Germinal center (tissue), 1 donor: ENCODE results near the gene ARCN1.

Experiments used
- DNase-seq: peaks from one replicate; pipeline ENCODE4 v3.0.0; 2012; ENCODE audit warnings: mixed read lengths, low spot score

The ARCN1 gene

DNA sequence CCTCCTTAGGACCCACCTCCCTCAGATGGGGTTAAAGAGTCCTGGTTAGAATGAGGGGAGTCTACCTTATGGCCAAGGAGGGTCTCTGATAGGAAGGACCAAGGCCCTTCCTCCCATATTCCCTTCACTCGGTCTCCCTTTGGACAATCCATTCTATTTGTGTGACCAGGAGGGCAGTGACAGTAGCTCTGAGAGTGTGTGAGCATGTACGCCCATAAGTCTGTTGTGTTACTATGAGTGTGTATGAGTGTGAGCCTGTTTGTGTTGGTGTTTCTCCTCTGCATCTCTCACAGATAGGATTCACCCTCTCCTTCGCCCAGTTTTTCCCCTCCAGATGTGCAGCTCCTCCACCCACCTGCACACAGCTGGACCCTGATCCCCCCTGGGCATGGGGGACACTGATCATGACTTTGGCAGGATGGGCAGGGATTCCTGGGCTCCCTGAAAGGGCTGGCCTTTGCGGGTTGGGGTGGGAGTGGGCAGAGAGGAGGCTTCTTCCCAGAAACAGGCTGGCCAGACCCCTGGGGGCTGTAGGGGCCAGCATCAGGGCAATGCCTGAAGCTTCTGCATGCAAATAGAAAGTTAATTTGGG, 49.7 kb downstream of the ARCN1 start:
- no peak for DNase-seq

DNA sequence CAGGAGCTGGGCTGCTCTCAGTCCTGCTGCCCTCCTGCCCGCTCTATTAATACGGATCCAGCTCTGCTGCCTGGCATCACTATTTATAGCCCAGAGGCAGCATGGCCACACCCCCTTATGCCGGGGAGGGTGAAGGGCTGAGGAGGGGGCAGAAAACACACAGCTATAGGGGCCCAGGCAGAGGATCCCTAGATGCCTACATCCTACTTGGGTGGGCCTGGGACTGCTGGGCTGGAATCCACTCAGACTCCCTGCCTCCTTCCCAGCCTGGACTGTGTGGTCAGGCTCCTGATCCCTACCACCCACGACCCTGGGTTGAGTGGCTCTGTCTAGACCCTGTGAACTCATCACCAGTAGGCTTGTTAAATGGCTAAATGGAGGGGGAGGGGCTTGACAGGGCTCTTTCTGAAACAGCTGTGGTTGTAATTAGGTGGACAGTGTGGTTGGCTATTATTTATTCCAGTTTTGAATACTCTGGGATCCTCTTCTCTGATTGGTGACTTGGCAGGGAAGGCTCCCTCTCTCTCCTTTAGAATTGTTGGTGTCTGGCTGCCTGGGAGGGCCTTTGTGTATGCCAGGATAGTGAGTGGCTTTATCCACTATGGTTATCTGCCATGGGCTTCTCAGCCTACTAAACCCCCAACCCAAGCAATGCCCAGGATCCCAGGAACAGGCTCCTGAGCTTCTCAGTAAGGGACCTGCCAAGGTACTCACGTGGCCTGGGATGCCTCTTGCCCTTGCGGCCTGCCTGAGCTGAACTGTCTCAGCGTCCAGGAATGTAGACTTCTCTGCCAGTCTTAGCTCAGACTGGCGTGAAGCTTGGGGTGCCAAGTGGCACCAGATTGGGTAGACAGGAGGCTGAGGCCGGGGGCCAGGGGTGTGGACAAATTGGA, 50.4 kb downstream of the ARCN1 start:
- no peak for DNase-seq

DNA sequence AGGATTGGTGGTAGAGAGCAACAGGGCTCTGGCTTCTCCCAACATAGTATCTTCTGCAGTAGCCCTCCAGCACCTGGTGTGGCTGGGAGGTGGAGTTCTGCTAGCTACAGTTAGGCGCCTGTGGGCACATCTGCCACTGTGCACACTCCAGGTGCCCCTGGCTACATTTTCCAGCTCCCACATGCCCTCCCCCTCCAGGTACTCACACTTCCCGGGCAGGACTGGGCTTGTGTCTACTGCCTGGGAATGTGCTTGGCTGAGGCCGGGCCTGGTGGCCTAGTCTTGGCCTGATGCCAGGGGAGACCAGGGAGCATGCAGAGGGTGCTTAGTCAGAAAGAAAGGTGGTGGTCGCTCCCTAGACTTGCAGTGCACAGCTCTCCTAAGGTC, 51.1 kb downstream of the ARCN1 start:
- no peak for DNase-seq

DNA sequence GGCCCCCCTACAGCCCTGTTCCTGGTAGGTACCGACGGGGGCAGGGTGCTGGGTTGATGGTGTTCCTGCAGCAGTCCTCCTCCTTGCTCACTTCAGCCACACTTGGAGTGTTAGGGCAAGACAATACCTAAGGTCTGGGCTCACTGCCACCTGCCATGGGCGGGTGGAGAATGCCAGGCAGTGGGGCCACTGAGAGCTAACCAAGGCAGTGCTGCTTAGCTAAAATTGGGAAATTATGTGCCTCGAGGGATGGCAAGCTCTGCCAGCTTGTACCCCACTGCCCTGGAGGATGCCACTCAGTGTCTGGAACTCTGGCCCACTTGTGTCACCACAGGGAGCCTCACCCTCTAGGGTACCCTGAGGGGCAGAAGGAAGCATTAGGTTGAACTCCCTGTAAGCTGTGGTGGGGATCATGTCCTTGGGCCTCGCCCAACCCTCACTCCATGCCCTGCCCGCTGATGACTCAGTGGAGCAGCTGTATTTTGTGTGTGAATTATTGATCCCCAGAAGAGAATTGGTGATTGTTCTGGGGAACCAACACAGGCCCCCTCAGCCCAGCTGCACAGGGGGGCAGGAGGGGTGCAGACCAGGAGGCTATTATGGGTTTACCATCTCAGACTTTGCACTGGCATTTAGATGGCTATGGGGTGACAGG, 53.0 kb downstream of the ARCN1 start:
- DNase-seq = no peak

DNA sequence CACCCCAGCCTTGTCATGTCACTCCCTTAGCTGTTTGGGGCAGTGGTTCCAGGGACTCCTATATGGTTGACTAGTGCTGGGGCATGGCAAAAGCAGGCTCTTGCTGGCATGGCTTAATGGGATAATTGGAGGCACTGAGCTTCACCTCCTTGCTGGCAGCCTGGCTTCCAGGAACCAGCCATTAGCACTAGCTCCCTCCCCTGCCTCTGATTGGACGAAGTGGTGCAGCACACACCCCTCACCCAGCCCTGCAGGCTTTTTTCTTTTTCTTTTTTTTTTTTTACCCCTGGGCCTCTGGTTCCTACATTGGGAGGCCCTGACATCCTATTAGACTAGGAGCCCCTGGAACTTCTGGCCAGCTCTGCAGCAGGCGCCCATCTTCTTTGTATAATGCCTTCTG, 53.8 kb downstream of the ARCN1 start:
- DNase-seq = no peak

DNA sequence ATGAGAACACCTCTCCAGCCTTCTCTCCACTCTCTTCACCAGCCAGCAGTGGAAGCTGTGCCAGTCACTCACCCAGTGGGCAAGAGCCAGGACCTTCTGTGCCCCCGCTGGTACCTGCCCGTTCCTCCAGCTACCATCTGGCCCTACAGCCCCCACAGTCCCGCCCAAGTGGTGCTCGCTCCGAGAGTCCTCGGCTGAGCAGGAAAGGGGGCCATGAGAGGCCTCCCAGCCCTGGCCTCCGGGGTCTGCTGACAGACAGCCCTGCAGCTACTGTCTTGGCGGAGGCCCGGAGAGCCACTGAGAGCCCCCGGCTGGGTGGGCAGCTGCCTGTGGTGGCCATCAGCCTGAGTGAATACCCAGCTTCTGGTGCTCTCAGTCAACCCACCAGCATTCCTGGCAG, 55.4 kb downstream of the ARCN1 start:
- DNase-seq = no peak

DNA sequence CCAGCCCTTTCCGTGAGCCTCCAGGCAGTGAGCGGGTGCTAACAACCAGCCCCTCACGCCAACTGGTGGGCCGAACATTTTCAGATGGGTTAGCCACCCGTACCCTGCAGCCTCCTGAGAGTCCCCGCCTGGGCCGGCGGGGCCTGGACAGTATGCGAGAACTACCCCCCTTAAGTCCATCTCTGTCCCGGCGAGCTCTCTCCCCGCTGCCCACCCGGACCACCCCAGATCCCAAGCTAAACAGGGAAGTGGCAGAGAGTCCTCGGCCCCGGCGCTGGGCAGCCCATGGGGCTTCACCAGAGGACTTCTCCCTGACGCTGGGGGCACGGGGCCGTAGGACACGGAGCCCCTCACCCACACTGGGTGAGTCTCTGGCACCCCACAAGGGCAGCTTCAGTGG, 55.8 kb downstream of the ARCN1 start:
- no peak for DNase-seq

DNA sequence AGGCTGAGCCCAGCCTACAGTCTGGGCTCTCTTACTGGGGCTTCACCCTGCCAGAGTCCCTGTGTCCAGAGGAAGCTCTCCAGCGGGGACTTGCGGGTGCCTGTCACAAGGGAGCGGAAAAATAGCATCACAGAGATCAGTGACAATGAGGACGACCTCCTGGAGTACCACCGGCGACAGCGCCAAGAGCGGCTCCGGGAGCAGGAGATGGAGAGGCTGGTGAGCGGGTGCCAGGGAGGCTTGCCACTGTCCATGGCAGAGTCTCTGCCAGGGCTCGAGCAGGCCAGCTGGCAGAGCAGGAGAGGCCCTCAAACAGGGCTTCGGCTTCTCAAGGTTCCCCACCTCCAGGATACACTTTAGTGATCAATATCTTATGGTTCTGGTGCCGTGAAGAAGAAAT, 56.2 kb downstream of the ARCN1 start:
- DNase-seq = no peak

DNA sequence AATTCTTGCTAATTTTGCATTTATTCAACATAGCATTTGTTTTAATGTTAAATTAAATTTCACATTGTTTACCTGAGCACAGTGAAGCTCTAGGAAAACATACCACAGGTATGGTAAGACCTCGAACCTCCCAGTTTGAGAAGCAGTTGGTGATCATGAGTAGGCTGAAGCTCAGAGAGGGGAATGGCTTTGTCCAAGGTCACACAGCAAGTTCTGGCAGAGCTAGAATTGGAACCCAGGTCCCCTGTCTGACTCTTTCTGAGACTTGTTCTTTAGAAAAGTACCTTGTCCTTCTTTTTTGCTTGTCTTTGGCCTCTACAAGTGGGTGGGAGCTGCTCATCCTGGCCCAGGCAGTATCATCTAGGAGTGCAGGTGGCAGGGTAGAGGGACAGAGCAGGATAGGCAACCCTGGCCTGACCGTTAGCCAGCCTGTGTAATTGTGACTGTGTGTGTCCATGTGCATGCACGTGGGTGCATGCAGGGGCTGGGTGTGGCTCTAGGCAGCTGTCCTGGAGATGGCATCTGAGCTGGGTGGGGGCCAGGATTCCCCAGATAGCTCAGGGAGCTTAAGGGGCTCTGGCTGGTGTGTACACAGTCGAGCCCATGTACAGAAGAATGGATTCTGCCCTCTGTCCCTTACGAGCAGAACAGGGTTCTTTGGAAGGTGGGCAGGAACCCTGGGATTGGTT, 56.8 kb downstream of the ARCN1 start:
- DNase-seq = no peak

DNA sequence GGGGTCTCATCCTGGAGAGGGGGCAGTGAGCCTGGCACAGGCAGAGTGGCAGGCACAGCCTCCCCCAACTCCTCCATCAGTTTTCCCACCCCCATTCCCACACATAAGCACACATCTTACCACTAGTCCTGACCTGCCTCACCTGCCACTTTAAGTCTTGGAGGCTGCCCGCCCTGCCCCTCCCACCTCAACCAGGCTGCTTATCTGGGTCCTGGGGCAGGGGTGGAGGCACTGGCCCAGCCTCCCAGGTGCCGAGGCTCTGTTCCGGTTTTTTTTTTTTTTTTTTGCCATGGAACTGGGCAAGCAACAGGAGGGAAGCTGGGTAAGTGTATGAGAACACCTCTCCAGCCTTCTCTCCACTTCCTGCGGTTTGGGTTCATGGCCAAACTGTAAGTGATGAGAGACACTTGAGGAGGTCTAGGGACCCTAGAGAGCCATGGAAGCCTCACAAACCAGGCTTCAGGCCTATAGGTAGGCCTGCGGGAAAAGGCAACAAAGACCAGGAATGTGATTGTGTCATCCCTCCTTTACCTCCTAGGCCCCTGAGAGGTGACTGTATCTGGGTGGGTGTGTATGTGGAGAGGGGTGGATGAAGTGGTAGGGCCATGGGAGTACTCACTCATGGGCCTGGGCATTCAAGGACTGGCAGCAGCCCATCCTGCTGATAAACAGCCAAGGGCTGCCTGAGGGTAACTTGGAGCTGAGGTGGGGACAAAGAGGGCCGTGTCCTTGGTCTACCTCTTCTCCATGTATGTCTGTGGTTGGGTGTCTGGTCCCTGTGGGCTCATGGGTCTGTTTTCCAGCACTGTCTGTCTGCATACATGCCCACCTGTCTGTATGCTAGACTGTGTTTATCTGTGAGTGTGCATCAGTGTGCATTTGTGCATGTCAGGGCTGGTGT, 57.8 kb downstream of the ARCN1 start:
- DNase-seq = no peak

DNA sequence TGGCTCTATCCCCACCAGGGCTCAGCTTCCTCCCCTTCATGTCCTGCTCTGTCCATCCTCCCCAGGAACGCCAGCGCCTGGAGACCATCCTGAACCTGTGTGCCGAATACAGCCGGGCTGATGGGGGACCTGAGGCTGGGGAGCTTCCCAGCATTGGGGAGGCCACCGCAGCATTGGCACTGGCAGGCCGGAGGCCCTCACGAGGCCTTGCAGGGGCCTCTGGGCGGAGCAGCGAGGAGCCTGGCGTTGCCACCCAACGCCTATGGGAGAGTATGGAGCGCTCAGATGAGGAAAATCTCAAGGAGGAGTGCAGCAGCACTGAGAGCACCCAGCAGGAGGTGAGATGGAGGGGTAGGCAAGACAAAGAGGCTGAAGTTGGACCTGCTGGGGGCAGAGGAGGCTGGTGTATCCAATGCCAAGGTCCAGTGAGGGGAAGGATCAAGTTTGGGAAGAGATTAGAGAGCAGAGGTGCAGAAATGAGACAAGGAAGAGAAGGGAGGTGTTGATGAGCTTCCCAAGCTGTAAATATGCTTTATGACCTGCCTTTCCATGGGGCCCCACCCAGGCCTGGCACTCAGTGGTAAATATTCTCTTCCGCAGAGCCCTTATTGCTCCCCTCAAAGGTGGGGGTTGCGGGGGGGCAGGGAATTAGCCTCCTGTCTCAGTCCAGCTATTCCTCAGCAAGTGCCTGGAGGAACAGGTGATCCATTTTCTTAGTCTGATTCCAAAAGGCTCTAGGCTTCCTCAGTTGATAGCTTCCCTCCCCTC, 59.1 kb downstream of the ARCN1 start:
- no peak for DNase-seq

DNA sequence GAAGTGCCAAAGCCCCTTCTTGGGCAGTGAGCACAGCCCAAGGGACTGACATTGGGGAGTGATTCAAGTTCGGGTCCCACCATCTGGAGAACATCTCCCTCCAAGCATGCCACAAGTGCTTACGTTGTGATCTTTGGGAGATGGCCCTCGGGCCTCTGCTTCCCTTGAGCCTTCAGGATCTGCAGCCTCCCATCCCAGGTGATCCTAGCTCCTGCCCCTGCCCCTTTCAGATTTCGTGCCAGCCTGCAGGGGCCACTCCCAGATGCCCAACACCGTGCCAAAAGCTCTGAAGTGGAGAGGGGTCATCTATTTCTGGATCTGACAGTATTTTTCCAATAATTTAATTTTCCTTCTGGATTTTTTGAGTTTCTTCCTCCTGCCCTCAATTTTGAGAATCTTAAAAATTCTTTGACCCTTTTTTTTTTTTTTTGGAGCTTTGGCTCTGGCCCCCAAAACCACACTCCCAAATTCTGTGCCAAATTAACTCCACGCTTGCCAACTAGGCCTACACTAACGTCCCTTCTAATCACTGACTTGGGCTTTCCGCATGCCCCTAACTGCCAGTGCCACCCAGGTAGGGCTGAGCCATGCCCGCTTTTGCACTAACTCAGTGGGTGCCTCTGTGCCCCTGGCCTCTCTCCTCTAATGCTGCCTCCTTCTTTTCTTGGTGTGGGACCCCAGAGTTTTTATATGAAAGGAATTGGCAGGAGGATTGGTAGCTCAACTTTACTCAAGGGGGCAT, 60.5 kb downstream of the ARCN1 start:
- DNase-seq = no peak

DNA sequence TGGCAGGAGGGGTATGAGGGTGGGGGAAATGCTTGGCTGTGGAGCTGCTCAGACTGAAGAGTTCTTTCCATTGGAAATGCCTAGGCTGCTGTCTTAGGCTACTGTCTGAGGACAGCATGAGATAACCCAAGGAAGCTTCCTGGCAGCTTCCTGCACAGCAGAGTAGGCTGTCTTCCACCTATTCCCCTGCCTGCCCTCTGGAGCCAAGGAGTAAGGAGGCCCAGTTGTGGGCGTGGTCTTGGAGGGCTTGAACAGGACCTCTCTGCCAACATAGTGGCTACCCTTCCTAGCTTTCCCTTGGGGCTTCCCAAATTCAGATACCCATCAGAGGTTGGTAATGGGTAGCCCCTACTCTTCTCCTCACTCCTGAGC, 61.1 kb downstream of the ARCN1 start:
- no peak for DNase-seq

DNA sequence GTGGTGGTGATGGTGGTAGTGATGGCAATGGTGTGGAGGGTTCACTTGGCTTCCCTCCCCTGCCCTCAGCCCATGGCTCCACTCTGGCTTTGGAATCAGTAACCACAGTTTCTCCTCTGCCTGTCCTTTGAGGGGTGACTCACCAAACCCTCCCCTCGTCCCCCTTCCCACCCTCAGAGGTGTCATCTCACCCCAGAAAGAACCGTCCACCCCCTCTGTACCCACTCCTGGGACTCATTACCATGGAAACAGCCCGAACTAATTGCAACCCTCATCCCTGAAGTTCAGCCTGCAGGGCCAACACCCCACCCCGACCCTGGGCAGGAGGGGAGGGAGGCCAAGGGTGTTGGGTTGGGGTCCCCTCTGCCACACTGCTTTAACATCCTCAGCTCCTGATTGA, 61.8 kb downstream of the ARCN1 start:
- DNase-seq = no peak

DNA sequence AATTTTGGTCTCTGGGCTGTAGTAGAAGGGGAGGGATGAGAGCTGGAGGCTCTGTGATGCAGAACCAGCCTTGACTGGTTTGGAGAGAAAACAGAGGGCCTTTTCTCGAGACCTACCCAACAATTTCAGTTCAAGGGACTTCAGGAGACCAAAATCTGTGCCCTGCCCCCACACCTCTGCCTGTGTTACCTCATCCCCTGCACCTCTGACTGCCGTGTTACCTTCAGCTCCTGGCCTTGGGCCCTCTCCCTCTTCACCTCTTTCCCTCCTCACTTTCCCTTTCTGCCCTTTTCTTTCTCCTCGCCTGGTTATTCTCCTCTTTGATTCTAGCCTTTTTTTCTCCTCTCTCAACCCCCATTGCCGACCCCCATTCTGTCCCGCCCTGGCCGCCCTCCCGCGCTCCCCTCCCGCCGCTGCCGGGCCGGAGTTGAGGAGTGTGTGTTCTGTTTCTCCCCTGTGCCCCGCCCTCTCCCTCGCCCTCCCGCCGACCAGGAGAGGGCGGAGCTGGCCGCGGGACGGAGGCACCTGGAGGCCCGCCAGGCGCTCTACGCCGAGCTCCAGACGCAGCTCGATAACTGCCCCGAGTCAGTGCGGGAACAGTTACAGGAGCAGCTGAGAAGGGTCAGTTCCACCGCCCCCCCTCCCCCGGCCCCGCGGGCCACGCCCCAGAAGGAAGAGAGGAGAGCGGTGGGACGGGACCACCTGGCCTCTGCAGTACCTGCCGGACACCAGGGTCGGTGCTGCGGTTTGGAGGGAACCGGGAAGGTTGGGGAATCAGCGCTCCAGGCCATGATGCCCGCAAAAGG, 62.4 kb downstream of the ARCN1 start:
- DNase-seq = no peak

DNA sequence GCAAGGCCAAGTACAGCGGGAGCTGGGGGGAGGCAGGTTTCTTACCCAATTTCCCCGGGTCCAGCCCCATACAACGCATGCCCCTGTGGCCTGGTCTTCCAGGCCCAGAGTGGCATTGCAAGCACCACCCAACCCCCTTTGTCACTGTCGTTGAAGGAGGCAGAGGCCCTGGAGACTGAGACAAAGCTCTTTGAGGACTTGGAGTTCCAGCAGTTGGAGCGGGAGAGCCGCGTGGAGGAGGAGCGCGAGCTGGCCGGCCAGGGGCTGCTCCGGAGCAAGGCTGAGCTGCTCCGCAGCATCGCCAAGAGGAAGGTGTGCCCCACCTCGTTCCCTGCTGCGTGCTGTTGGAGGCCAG, 63.0 kb downstream of the ARCN1 start:
- DNase-seq = no peak

DNA sequence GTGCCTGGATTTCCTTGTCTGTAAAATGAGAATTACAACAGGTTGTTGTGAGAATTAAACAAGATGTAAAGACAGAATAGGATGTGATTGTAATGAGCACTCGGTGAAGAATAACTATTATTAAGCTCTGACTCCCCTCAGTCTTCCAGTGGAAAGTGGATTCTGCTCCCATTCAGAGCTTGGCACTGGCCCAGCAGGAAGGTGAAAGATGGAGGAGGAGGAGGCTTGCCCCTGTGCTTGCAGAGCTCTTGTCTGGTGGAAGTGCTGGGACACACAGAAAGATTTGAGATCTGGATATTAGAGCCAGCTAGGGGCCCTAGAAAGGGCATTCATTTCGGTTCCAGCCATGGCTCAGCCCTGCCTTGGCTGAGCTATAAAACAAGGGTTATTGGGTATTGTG, 63.4 kb downstream of the ARCN1 start:
- DNase-seq = no peak

DNA sequence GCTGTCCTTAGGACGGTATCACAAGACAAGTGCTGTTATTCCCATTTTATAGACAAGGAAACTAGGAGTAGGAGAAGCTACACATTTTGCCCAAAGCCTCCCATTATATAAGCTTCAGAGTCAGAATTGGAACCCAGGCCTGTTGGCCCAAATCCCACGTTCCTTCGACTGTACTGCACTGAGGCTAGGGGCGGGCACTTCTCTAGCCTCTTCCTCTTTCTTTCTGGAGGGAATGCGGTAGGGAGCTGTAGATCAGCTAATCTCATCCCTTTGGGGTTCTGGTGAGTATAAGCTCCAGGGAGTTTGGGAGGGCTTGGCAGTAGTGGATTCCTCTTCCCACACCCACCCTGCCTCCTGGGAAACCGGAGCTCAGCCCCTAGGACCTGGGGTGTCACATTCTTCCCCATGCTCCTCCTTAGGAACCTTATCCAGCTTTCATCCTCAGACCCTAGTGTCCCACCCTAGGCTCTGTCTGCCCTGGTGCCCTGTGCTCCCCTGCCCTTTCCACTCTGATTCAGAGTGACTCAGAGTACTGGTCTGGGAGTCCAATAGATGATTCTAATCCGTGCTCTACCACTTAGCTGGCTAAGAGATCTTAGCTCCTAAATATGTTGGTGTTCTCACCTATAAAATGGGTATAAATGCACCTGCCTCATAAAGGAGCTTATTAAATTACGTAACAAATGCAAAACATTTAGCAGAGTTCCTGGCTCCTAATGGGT, 64.5 kb downstream of the ARCN1 start:
- DNase-seq = no peak

DNA sequence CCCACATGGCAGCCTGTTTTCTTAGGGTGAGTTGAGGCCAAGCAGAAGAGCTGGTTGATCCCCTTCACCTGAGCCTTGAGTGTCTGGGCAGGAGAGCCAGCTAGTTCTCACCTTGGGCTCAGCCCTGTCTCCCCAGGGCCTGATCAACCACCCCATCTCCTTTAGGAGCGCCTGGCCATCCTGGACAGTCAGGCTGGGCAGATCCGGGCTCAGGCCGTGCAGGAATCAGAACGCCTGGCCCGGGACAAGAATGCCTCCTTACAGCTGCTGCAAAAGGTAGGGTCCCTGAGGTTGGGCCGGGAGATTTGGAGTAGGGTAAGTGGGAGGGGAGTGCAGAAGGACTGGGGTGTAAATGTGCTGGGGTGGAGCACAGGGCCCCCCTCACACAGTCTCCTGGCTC, 66.5 kb downstream of the ARCN1 start:
- no peak for DNase-seq
